ENCODE results near the gene FAM3A. TPM values are rescaled to one million over a fixed set of nuclear protein-coding genes. Genes with fewer than 3 reads are reported as not detected.

Gene FAM3A
- total RNA-seq, 1 experiment from 2014 or later = 35.8 TPM

DNA sequence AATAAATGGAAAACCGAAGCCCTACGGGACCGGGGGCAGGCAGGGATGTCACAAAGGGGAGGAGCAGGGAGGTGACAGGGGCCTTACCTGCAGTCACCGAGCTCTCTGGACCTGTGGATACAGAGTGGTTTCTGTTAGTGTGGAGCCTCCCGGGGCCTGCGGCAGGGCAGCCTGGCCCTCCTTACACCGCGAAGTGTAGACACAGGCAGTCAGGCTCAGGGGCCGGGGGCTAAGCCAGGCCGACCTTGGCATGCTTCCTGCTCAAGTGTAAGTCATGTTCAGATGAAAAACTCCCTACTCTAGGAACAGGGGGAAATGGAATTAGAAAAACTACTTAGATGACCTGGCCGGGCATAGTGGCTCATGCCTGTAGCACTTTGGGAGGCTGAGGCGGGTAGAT is 4.3 kb downstream of the FAM3A start:
- BruUV-seq (replicated peaks) = no TSS peak
- POLR2A ChIA-PET (ENCODE audit: low non-redundant PET) = no interaction called here

DNA sequence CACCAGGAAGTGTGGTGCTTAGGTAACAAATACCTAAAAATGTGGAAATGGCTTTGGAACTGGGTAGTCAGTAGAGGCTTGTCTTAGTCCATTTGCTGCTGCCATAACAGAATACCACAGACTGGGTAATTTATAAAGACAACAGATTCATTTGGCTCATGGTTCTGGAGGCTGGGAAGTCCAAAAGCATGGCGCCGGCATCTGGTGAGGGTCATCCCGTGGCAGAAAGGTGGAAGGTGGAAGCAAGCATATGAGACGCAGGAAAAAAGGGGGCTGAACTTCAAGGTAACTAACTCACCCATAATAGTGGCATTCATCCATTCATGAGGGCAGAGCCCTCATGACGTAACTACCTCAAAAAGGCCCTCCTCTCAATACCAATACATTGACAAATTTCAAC is 6.6 kb downstream of the FAM3A start:
- no peak overlapping the region for H3K27ac ChIP-seq (ENCODE audit: low read depth, low read length, poor library complexity, severe bottlenecking)
- no peaks in the 10 kb centered on the region for H3K4me1 ChIP-seq (ENCODE audit: insufficient read depth, low read length, poor library complexity, severe bottlenecking)
- H3K9me3 ChIP-seq (ENCODE audit: low read depth, low read length, poor library complexity, severe bottlenecking) = no peaks in the 10 kb centered on the region
- no peaks in the 10 kb centered on the region for H3K36me3 ChIP-seq (ENCODE audit: insufficient read depth, low read length, poor library complexity, severe bottlenecking)
- POLR2A ChIA-PET (ENCODE audit: low non-redundant PET) = no interaction called here
- H3K27me3 ChIP-seq (replicated peaks; ENCODE audit: insufficient read depth, low read depth, low read length, poor library complexity) = no peaks in the 10 kb centered on the region
- H3K4me3 ChIP-seq (ENCODE audit: low read depth, low read length, poor library complexity, severe bottlenecking) = no peak overlapping the region
- CTCF ChIA-PET = no interaction called here
- intact Hi-C loops (cut with micrococcal nuclease; ENCODE audit: unreplicated experiment) = no loop called here
- no peak for TF ChIP-seq EZH2 (IDR thresholded peaks at IDR 0.05; ENCODE audit: borderline replicate concordance, low read depth, low read length, poor library complexity, severe bottlenecking)
- BruUV-seq (replicated peaks) = no TSS peak
- DNase-seq (ENCODE audit: low spot score) = no peak

More for the DNA sequence above, 4.3 kb downstream of the FAM3A start:
- Histone ChIP-seq H3K4me1 (ENCODE audit: insufficient read depth, low read length, poor library complexity, severe bottlenecking) (no peaks in the 10 kb centered on the region), H3K36me3 (ENCODE audit: insufficient read depth, low read length, poor library complexity, severe bottlenecking) (no peaks in the 10 kb centered on the region), H3K27ac (ENCODE audit: low read depth, low read length, poor library complexity, severe bottlenecking) (no peak overlapping the region), H3K9me3 (ENCODE audit: low read depth, low read length, poor library complexity, severe bottlenecking) (no peaks in the 10 kb centered on the region), H3K27me3 (replicated peaks; ENCODE audit: insufficient read depth, low read depth, low read length, poor library complexity) (no peaks in the 10 kb centered on the region), H3K4me3 (ENCODE audit: low read depth, low read length, poor library complexity, severe bottlenecking) (no peak overlapping the region)
- CTCF ChIA-PET = no interaction called here
- intact Hi-C loops (cut with micrococcal nuclease; ENCODE audit: unreplicated experiment) = no loop called here
- DNase-seq (ENCODE audit: low spot score) = no peak
- TF ChIP-seq, protein P1, sequence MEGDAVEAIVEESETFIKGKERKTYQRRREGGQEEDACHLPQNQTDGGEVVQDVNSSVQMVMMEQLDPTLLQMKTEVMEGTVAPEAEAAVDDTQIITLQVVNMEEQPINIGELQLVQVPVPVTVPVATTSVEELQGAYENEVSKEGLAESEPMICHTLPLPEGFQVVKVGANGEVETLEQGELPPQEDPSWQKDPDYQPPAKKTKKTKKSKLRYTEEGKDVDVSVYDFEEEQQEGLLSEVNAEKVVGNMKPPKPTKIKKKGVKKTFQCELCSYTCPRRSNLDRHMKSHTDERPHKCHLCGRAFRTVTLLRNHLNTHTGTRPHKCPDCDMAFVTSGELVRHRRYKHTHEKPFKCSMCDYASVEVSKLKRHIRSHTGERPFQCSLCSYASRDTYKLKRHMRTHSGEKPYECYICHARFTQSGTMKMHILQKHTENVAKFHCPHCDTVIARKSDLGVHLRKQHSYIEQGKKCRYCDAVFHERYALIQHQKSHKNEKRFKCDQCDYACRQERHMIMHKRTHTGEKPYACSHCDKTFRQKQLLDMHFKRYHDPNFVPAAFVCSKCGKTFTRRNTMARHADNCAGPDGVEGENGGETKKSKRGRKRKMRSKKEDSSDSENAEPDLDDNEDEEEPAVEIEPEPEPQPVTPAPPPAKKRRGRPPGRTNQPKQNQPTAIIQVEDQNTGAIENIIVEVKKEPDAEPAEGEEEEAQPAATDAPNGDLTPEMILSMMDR (conservative IDR thresholded peaks at IDR 0.05; ENCODE audit: low read depth, low read length) = no peak

GRCh38 chrX:154508384-154508745 is 7.7 kb downstream of the FAM3A start:
- no peaks in the 10 kb centered on the region for H3K36me3 ChIP-seq (ENCODE audit: insufficient read depth, low read length, poor library complexity, severe bottlenecking)
- no peak overlapping the region for H3K27ac ChIP-seq (ENCODE audit: low read depth, low read length, poor library complexity, severe bottlenecking)
- H3K4me3 ChIP-seq (ENCODE audit: low read depth, low read length, poor library complexity, severe bottlenecking) = no peak overlapping the region
- no peaks in the 10 kb centered on the region for H3K27me3 ChIP-seq (replicated peaks; ENCODE audit: insufficient read depth, low read depth, low read length, poor library complexity)
- CTCF ChIA-PET = no interaction called here
- no peaks in the 10 kb centered on the region for H3K9me3 ChIP-seq (ENCODE audit: low read depth, low read length, poor library complexity, severe bottlenecking)
- TF ChIP-seq, protein P1 (conservative IDR thresholded peaks at IDR 0.05; ENCODE audit: low read depth, low read length) = no peak
- TF ChIP-seq EZH2 (IDR thresholded peaks at IDR 0.05; ENCODE audit: borderline replicate concordance, low read depth, low read length, poor library complexity, severe bottlenecking) = no peak
- POLR2A ChIA-PET (ENCODE audit: low non-redundant PET) = no interaction called here
- no TSS peak for BruUV-seq (replicated peaks)
- H3K4me1 ChIP-seq (ENCODE audit: insufficient read depth, low read length, poor library complexity, severe bottlenecking) = no peaks in the 10 kb centered on the region
- DNase-seq (ENCODE audit: low spot score) = no peak
- intact Hi-C loops (cut with micrococcal nuclease; ENCODE audit: unreplicated experiment) = no loop called here

- Histone ChIP-seq H3K4me3 (ENCODE audit: low read depth, low read length, poor library complexity, severe bottlenecking) (no peak overlapping the region), H3K4me1 (ENCODE audit: insufficient read depth, low read length, poor library complexity, severe bottlenecking) (no peaks in the 10 kb centered on the region), H3K27me3 (replicated peaks; ENCODE audit: insufficient read depth, low read depth, low read length, poor library complexity) (no peaks in the 10 kb centered on the region), H3K27ac (ENCODE audit: low read depth, low read length, poor library complexity, severe bottlenecking) (no peak overlapping the region), H3K36me3 (ENCODE audit: insufficient read depth, low read length, poor library complexity, severe bottlenecking) (no peaks in the 10 kb centered on the region), H3K9me3 (ENCODE audit: low read depth, low read length, poor library complexity, severe bottlenecking) (no peaks in the 10 kb centered on the region)
- DNase-seq (ENCODE audit: low spot score) = no peak
- BruUV-seq (replicated peaks) = no TSS peak
- TF ChIP-seq, protein P1 (conservative IDR thresholded peaks at IDR 0.05; ENCODE audit: low read depth, low read length) = no peak
- TF ChIP-seq EZH2 (IDR thresholded peaks at IDR 0.05; ENCODE audit: borderline replicate concordance, low read depth, low read length, poor library complexity, severe bottlenecking) = no peak
- CTCF ChIA-PET = no interaction called here
- intact Hi-C loops (cut with micrococcal nuclease; ENCODE audit: unreplicated experiment) = no loop called here
- POLR2A ChIA-PET (ENCODE audit: low non-redundant PET) = no interaction called here
These were observed 8.2 kb downstream of the FAM3A start for GRCh38 chrX:154507673-154508383.

All from A673 (cell line).